OCI-LY7 (cell line): ENCODE measurements around the gene IL1RN. TPM values are rescaled to one million over a fixed set of nuclear protein-coding genes. Genes with fewer than 3 reads are reported as not detected.

Experiments
- BruUV-seq: library from RNA; stranded (reverse); fragments of 400-500 nt; replicated peaks from 2 replicates; lab custom pipeline; 2021; lab: Mats Ljungman, UMichigan
- CTCF ChIA-PET: fragments of 300-600 bp; sonication (Branson Sonifier 250); formaldehyde crosslinking; loops from one replicate; lab custom pipeline; 2022; ENCODE audit warnings: antibody characterized with exemption; ENCODE audit not compliant: unreplicated experiment; lab: Charles Lee
- POLR2A ChIA-PET: fragments of 300-600 bp; sonication (Branson Sonifier 250); formaldehyde crosslinking; loops from one replicate; lab custom pipeline; 2022; ENCODE audit warnings: antibody characterized with exemption; lab: Charles Lee
- DNase-seq: peaks from one replicate; pipeline ENCODE4 v3.0.0-alpha.2; 2015; ENCODE audit warnings: low spot score
- H2AFZ ChIP-seq: fragments of 200-600 bp; sonication (generic), shearing (Covaris generic); 2 replicates; pipeline ENCODE4 v1.6.1; 2014; ENCODE audit warnings: mild to moderate bottlenecking, antibody characterized with exemption, low read length, moderate library complexity
- H3K27ac ChIP-seq: fragments of 200-600 bp; sonication (generic); 2 replicates; pipeline ENCODE4 v1.5.1; 2014; ENCODE audit warnings: mixed run types, low read depth, mild to moderate bottlenecking, moderate library complexity, low read length, inconsistent platforms; ENCODE audit not compliant: poor library complexity, severe bottlenecking
- H3K36me3 ChIP-seq: fragments of 200-600 bp; sonication (generic); 2 replicates; pipeline ENCODE4 v1.6.1; 2014; ENCODE audit warnings: mild to moderate bottlenecking, antibody characterized with exemption, low read length, moderate library complexity, mixed read lengths; ENCODE audit not compliant: insufficient read depth
- H3K4me1 ChIP-seq: fragments of 200-600 bp; sonication (generic); 2 replicates; pipeline ENCODE4 v1.5.1; 2014; ENCODE audit warnings: mild to moderate bottlenecking, low read length; ENCODE audit not compliant: insufficient read depth, poor library complexity, severe bottlenecking
- H3K4me2 ChIP-seq: fragments of 200-600 bp; sonication (generic); 2 replicates; pipeline ENCODE4 v1.6.1; 2014; ENCODE audit warnings: mild to moderate bottlenecking, low read length
- H3K4me3 ChIP-seq: fragments of 200-600 bp; sonication (generic); 2 replicates; pipeline ENCODE4 v1.5.1; 2014; ENCODE audit warnings: mild to moderate bottlenecking, low read depth, low read length; ENCODE audit not compliant: poor library complexity, severe bottlenecking
- H3K79me2 ChIP-seq: fragments of 200-600 bp; sonication (generic); 2 replicates; pipeline ENCODE4 v1.6.1; 2016; ENCODE audit warnings: low read depth, mild to moderate bottlenecking, low read length, moderate library complexity, mixed read lengths; ENCODE audit not compliant: insufficient read depth
- H3K9me2 ChIP-seq: fragments of 200-600 bp; sonication (generic); 2 replicates; pipeline ENCODE4 v1.6.1; 2016; ENCODE audit warnings: mild to moderate bottlenecking, low read length, mixed read lengths; ENCODE audit not compliant: insufficient read depth
- H3K9me3 ChIP-seq: fragments of 200-600 bp; sonication (generic); 2 replicates; pipeline ENCODE4 v1.6.1; 2014; ENCODE audit warnings: mild to moderate bottlenecking, mixed run types, low read length, mixed read lengths
- H4K20me1 ChIP-seq: fragments of 200-600 bp; sonication (generic); 2 replicates; pipeline ENCODE4 v1.6.1; 2014; ENCODE audit warnings: mild to moderate bottlenecking, antibody characterized with exemption, low read length, moderate library complexity, mixed read lengths; ENCODE audit not compliant: insufficient read depth
- EZH2phosphoT487 ChIP-seq: fragments of 200-600 bp; sonication (generic); IDR thresholded peaks from 2 replicates; pipeline ENCODE4 v1.6.1; 2018; ENCODE audit warnings: low read depth, borderline replicate concordance, mild to moderate bottlenecking, mixed run types, antibody characterized with exemption, low read length, moderate library complexity, mixed read lengths
- intact Hi-C: fragments of 100-400 bp; cut with micrococcal nuclease; formaldehyde crosslinking; loops from one replicate; pipeline ENCODE4 v1.10.0; 2022; ENCODE audit not compliant: unreplicated experiment
- total RNA-seq, 2 experiments: library from RNA; depleted of rRNA in 1 of 2; stranded (reverse); fragments of >200 nt in 1 of 2; shearing (Covaris generic) in 1 of 2; gene quantifications; 2 replicates each; pipeline ENCODE4 v1.2.3, GENCODE V29; 2014 to 2022
- TF ChIP-seq, protein P1 (sequence below): fragments of 200-600 bp; sonication (generic); conservative IDR thresholded peaks from 2 replicates; pipeline ENCODE4 v1.5.1; 2014; ENCODE audit warnings: mild to moderate bottlenecking, antibody characterized with exemption, low read length, moderate library complexity, mixed read lengths

The IL1RN gene
- total RNA-seq, 2 experiments from 2014 or later: not detected

- POLR2A ChIA-PET: interaction anchor here (0.6 kb wide), 1 partner anchor 52 kb away, joined by 4 read pairs; no protein-coding TSS in a partner anchor
- no peaks in the 10 kb centered on the region for H3K4me1 ChIP-seq
- no peak overlapping the region for H3K4me2 ChIP-seq
Observed at GRCh38 chr2:113088213-113088992, 39.0 kb upstream of the IL1RN start.

GRCh38 chr2:113089916-113090315 is 37.5 kb upstream of the IL1RN start:
- TF ChIP-seq, protein P1, sequence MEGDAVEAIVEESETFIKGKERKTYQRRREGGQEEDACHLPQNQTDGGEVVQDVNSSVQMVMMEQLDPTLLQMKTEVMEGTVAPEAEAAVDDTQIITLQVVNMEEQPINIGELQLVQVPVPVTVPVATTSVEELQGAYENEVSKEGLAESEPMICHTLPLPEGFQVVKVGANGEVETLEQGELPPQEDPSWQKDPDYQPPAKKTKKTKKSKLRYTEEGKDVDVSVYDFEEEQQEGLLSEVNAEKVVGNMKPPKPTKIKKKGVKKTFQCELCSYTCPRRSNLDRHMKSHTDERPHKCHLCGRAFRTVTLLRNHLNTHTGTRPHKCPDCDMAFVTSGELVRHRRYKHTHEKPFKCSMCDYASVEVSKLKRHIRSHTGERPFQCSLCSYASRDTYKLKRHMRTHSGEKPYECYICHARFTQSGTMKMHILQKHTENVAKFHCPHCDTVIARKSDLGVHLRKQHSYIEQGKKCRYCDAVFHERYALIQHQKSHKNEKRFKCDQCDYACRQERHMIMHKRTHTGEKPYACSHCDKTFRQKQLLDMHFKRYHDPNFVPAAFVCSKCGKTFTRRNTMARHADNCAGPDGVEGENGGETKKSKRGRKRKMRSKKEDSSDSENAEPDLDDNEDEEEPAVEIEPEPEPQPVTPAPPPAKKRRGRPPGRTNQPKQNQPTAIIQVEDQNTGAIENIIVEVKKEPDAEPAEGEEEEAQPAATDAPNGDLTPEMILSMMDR: no peak
- no peak for TF ChIP-seq EZH2phosphoT487
- ChIA-PET POLR2A (interaction anchor here (0.7 kb wide), 1 partner anchor 91 kb away, joined by 3 read pairs; no protein-coding TSS in a partner anchor), CTCF (no interaction called here)
- H3K4me2 ChIP-seq: no peak overlapping the region
- intact Hi-C loops: no loop called here
- no peaks in the 10 kb centered on the region for H3K4me1 ChIP-seq
- H3K9me3 ChIP-seq: no peaks in the 10 kb centered on the region
- H3K9me2 ChIP-seq: no peaks in the 10 kb centered on the region
- H2AFZ ChIP-seq: no peak overlapping the region
- no peak overlapping the region for H3K4me3 ChIP-seq
- no peaks in the 10 kb centered on the region for H3K79me2 ChIP-seq
- no peak overlapping the region for H3K27ac ChIP-seq
- no TSS peak for BruUV-seq
- no peaks in the 10 kb centered on the region for H4K20me1 ChIP-seq
- no peaks in the 10 kb centered on the region for H3K36me3 ChIP-seq
- DNase-seq: no peak

More at GRCh38 chr2:113088213-113088992, 39.0 kb upstream of the IL1RN start:
- intact Hi-C loops: no loop called here
- Histone ChIP-seq H4K20me1 (no peaks in the 10 kb centered on the region), H3K9me2 (no peaks in the 10 kb centered on the region), H3K36me3 (no peaks in the 10 kb centered on the region), H3K79me2 (no peaks in the 10 kb centered on the region), H3K27ac (no peak overlapping the region), H2AFZ (no peak overlapping the region), H3K4me3 (no peak overlapping the region), H3K9me3 (no peaks in the 10 kb centered on the region)
- CTCF ChIA-PET: no interaction called here
- no peak for TF ChIP-seq EZH2phosphoT487
- TF ChIP-seq, protein P1: no peak
- DNase-seq: no peak
- BruUV-seq: no TSS peak

DNA sequence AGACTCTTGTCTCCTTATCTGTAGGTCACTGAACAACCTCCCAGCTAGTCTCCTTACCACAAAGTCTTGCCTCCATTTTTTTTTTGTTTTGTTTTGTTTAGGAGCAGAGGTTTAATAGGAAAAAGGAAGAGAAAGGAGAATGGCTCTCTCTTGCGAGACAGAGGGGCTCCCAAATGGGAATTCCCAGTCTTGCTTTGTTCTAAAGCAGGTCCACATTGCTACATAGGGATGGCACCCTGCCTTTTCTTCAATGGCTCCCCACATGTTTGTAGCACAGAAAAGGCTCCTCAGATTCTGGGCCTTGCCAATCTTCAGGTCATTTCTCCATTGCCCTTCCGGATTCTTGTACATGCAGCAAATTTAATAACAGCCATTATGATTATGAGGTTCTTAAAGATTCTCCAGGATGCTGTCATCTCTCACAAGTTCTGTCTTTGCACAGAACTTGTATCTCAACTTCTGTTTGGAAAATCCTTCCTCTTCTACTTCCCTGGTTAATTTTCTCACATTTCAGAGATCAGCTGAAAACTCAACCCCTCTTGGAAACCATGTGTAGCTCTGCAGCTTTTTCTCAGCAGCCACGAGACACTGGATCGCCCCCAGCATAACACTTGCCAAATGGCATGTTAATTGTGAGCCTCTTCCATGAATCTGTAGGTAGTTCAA is 36.0 kb upstream of the IL1RN start:
- H3K27ac ChIP-seq: no peak overlapping the region
- BruUV-seq: no TSS peak
- intact Hi-C loops: no loop called here
- DNase-seq: no peak
- H3K4me2 ChIP-seq: no peak overlapping the region
- H2AFZ ChIP-seq: no peak overlapping the region
- H3K79me2 ChIP-seq: no peaks in the 10 kb centered on the region
- no peaks in the 10 kb centered on the region for H3K9me2 ChIP-seq
- ChIA-PET POLR2A (no interaction called here), CTCF (no interaction called here)
- no peak overlapping the region for H3K4me3 ChIP-seq
- H3K4me1 ChIP-seq: no peaks in the 10 kb centered on the region
- TF ChIP-seq, protein P1: no peak
- no peak for TF ChIP-seq EZH2phosphoT487
- no peaks in the 10 kb centered on the region for H3K9me3 ChIP-seq
- H3K36me3 ChIP-seq: no peaks in the 10 kb centered on the region
- no peaks in the 10 kb centered on the region for H4K20me1 ChIP-seq
